HG03571 (cell line): ENCODE results near the gene CYP2A13.
"Not testable (repeated sequence)": the region's sequence is repeated elsewhere in the genome, so short reads cannot be mapped to it uniquely, and the experiment has no call there.

Experiments used
- ATAC-seq: cut with Tn5 transposase; IDR thresholded peaks from one replicate; pipeline ENCODE4 v1.9.1; 2021; ENCODE audit not compliant: unreplicated experiment

Gene CYP2A13

GRCh38 chr19:41116261-41116660 lies 28.0 kb downstream of the CYP2A13 start:
- no peak for ATAC-seq

- not testable (repeated sequence) for ATAC-seq
These were observed 33.0 kb downstream of the CYP2A13 start for GRCh38 chr19:41120929-41121911.

DNA sequence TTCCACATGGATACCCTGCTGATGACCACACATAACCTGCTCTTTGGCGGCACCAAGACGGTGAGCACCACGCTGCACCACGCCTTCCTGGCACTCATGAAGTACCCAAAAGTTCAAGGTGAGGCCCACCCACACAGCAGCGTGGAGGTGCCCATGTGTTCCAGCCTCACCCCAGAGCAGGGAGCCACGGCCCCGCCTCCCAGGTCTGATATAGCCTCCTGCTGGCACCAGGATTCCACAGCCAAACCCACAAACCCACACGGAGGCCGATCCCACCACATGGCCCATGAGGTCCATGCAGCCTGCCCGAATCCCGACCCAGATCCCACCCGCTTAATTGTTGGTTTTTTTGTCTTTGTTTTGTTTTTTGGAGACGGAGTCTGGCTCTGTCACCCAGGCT lies 34.6 kb downstream of the CYP2A13 start:
- ATAC-seq = not testable (repeated sequence)

DNA sequence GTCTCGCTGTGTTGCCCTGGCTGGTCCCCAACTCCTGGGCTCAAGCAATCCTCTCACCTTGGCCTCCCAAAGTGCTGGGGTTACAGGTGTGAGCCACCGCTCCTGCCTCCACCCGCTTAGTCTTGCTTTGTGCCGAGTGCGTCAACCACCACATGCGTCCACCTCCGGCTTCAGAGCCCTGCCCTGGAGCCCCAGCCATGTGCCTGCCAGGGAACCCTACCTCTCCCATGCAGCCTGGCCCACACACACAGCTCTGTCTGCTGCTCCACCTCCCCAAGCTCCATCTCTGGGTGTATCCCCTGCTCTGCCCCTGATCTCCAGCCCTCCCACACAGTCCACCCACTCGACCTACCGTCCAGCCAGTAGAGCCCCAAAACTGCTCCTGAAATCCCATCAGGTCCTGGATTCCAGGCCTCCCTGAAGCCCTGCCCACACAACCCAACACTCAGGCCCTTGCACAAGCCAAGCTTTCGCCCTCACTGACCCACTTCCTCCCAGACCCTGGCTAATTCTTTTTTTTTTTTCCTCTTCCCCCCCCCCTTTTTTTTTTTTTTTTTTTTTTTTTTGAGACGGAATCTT lies 35.6 kb downstream of the CYP2A13 start:
- ATAC-seq = no peak

- ATAC-seq = not testable (repeated sequence)
These were observed 38.5 kb downstream of the CYP2A13 start for GRCh38 chr19:41126765-41127203.

DNA sequence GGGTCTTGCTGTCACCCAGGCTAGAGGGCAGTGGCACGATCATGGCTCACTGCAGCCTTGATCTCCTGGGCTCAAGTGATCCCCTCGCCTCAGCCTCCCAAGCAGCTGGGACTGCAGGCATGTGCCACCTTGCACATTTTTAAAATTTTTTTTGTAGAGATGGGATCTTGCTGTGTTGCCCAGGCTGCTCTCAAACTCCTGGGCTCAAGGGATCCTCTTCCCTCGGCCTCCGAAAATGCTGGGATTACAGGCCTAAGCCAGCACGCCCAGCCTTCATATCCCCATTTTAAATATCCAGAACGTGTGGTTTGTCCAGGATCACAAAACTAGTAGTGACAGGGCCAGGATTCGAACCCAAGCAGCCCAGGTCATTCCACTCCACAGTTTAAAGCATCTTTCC lies 39.1 kb downstream of the CYP2A13 start:
- not testable (repeated sequence) for ATAC-seq

DNA sequence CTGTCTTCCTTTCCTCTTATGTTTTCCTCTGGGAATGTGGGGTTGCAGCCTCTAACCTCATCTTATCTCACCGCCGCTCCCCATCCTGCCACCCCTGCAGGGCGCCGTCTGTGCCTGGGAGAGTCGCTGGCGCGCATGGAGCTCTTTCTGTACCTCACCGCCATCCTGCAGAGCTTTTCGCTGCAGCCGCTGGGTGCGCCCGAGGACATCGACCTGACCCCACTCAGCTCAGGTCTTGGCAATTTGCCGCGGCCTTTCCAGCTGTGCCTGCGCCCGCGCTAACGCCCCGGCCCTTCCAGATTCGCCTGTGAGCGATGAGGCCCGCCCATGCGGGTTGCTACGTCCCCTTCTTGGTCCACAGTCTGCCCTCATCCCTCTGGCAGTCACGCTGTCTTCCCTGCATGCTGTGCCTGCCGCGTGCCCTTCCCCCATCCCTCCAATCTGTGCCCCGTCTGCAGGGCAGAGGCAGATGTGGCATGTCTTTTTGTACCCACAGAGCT lies 39.6 kb downstream of the CYP2A13 start:
- ATAC-seq = not testable (repeated sequence)

DNA sequence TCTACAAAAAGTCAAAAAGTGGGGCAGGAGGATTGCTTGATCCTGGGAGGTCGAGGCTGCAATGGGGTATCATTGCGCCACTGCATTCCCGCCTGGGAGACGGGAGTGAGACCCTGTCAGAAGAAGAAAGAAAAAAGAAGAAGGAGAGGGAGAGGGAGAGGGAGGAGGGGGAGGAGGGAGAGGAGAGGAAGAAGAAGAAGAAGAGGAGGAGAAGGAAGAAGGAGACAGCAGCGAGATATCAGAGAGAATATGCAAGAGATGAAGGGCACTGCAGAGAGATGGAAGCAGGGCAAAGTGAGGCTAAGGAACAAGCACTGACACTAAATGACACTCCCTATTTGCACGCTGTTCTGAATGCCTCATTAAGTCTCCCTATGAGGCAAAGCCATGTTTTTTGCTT lies 40.4 kb downstream of the CYP2A13 start:
- ATAC-seq = no peak

GRCh38 chr19:41131186-41131585 lies 42.9 kb downstream of the CYP2A13 start:
- ATAC-seq = no peak

GRCh38 chr19:41133260-41133659 lies 45.0 kb downstream of the CYP2A13 start:
- ATAC-seq = no peak

DNA sequence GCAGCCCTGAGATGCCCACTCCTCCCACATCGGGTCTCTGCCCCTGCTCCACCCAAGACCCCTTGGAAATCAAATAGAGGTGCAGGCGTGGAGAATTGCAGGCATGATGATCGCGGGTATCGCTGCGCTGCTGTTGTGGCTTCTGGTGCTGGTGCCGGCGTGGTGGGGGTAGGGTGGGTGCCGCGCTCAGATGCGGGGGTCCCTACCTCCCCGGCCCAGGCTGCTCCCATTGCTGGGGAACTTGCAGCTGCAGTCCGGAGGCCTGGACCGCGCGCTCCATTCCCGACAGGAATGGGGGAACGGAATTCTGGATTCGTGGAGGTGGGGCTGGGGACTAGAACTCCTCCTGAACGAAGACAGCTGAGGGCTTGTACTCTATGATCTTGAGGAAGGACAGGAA lies 46.4 kb downstream of the CYP2A13 start:
- ATAC-seq = no peak

GRCh38 chr19:41135390-41136384 lies 47.4 kb downstream of the CYP2A13 start:
- not testable (repeated sequence) for ATAC-seq

- no peak for ATAC-seq
These were observed 48.6 kb downstream of the CYP2A13 start for GRCh38 chr19:41136636-41137455.

GRCh38 chr19:41144403-41144802 lies 56.2 kb downstream of the CYP2A13 start:
- no peak for ATAC-seq
